AG04449 (cell line): ENCODE measurements around the gene RAB3IP.

Experiments
- CTCF ChIA-PET: fragments of 350-600 bp; formaldehyde crosslinking; extraction: SDS; loops from one replicate; lab custom pipeline; 2021; ENCODE audit warnings: antibody characterized with exemption; lab: Yijun Ruan, JAX
- POLR2A ChIA-PET: fragments of 400-600, 350-600 bp; formaldehyde crosslinking; extraction: SDS; loops from one replicate; lab custom pipeline; 2020; ENCODE audit warnings: antibody characterized with exemption, inconsistent platforms; lab: Yijun Ruan, JAX
- DNase-seq: peaks from one replicate; pipeline ENCODE4 v3.0.0-alpha.2; 2010; ENCODE audit warnings: low read depth, low spot score
- H3K4me3 ChIP-seq: 2 replicates; pipeline ENCODE4 v1.5.1; 2011; ENCODE audit warnings: low read depth, mild to moderate bottlenecking, control low read depth, low read length
- TF ChIP-seq, protein P1 (sequence below): IDR thresholded peaks from one replicate; pipeline ENCODE4 v1.5.1; 2011; ENCODE audit warnings: mild to moderate bottlenecking, moderate library complexity, low read length, control low read depth, inconsistent platforms; ENCODE audit not compliant: insufficient read depth; ENCODE audit errors: missing control alignments

The RAB3IP gene

DNA sequence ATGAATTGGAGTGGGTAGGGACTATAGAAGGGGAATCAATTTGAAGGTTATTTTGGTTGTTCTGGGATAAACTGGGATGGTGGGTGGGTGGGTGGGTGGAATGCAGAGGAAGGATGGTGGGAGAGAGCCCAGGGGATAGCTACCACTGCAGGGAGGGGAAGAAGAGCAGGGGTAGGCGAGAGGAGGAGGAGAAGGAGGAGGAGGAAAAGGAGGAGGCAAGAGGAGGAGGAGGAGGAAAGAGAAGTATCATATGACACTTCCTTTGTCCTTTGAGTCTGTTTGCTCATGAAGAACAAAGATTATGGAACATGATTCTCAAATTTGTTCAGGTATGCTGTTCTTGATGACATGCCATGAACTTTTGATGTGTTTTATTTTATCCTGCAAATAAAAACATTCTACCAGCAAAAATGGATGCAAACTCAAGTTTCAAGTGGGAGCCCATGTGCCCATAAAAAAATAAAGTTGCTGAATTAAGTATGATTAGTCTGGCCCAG is 35.5 kb upstream of the RAB3IP start:
- H3K4me3 ChIP-seq = no peak overlapping the region
- TF ChIP-seq, protein P1, sequence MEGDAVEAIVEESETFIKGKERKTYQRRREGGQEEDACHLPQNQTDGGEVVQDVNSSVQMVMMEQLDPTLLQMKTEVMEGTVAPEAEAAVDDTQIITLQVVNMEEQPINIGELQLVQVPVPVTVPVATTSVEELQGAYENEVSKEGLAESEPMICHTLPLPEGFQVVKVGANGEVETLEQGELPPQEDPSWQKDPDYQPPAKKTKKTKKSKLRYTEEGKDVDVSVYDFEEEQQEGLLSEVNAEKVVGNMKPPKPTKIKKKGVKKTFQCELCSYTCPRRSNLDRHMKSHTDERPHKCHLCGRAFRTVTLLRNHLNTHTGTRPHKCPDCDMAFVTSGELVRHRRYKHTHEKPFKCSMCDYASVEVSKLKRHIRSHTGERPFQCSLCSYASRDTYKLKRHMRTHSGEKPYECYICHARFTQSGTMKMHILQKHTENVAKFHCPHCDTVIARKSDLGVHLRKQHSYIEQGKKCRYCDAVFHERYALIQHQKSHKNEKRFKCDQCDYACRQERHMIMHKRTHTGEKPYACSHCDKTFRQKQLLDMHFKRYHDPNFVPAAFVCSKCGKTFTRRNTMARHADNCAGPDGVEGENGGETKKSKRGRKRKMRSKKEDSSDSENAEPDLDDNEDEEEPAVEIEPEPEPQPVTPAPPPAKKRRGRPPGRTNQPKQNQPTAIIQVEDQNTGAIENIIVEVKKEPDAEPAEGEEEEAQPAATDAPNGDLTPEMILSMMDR = no peak
- no peak for DNase-seq
- ChIA-PET POLR2A (no interaction called here), CTCF (no interaction called here)

DNA sequence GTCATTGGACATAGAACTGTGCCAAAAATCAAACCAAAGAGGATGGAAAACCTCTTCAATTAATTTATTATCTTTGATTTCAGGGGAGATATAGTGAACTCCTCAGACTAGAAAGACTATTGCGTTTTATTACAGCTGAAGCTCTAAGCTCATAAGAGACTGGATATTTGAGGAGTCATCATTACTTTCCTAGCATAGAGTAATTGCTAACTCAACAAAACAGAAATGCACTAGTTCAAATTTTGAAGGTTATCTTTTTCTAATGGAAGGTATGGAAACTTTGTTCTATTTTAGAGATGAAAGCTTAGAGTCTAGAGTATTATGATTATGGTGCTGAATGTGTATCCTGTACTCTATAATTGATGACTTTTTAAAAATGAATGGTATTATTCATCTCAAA is 34.3 kb upstream of the RAB3IP start:
- no peak overlapping the region for H3K4me3 ChIP-seq
- TF ChIP-seq, protein P1 = no peak
- no peak for DNase-seq
- ChIA-PET CTCF (interaction anchor here (0.9 kb wide), 1 partner anchor 30 kb away, joined by 3 read pairs; no protein-coding TSS in a partner anchor), POLR2A (no interaction called here)

DNA sequence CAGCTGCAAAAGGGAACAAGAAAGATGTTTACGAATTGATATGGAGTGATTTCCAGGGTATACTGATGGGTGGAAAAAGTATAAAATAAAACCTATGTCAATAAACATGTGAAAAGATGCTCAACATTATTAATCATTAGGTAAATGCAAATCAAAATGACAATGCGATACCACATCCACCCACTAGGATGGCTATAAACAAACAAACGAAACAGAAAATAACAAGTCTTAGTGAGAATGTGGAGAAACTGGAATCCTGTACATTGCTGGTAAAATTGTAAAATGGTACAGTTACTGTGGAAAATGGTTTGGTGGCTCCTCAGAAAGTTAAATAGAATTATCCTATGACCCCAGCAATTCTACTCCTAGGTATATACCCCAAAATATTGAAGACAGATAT is 30.0 kb upstream of the RAB3IP start:
- no peak for DNase-seq
- CTCF ChIA-PET = no interaction called here
- no peak overlapping the region for H3K4me3 ChIP-seq
- POLR2A ChIA-PET = no interaction called here
- TF ChIP-seq, protein P1 = no peak

DNA sequence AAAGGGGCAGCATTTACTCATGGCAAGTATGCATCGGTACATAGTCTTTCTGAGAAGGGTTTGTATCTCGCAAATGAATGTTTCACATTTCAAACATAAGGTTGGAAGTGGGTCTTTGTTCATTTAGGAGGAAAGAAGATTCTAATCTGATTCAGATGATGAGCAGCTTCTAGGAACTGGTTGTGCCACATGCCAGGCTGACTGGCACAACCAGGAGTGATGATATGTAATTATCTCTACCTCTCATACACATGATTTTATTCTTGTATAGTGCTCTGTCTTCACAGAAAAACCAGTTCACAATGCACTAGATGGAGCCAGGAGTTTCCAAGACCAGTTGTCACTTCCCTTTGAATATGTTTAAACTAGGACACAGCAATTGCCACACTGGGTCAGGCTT is 25.8 kb upstream of the RAB3IP start:
- CTCF ChIA-PET = no interaction called here
- DNase-seq = no peak
- TF ChIP-seq, protein P1 = no peak
- H3K4me3 ChIP-seq = no peak overlapping the region
- POLR2A ChIA-PET = no interaction called here

DNA sequence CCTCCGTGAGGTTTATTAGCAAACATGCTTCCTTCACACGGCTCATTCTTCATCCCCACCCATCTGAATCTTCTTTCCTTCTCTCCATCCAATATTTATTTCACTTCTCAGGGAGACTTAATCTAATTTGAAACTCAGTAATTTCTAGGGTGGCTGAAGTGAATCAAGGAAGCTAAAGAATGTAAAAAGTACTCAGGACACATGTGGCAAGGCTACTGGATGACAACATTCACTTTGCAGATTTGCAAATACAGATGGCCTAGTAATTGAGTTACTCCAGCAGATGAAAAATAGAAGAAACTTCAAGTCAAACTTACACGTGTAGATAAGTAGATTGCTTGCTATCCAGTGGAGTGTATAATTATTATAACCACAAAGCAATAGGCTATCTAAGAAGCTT is 24.1 kb upstream of the RAB3IP start:
- POLR2A ChIA-PET = no interaction called here
- no peak overlapping the region for H3K4me3 ChIP-seq
- no peak for DNase-seq
- CTCF ChIA-PET = no interaction called here
- TF ChIP-seq, protein P1 = no peak

DNA sequence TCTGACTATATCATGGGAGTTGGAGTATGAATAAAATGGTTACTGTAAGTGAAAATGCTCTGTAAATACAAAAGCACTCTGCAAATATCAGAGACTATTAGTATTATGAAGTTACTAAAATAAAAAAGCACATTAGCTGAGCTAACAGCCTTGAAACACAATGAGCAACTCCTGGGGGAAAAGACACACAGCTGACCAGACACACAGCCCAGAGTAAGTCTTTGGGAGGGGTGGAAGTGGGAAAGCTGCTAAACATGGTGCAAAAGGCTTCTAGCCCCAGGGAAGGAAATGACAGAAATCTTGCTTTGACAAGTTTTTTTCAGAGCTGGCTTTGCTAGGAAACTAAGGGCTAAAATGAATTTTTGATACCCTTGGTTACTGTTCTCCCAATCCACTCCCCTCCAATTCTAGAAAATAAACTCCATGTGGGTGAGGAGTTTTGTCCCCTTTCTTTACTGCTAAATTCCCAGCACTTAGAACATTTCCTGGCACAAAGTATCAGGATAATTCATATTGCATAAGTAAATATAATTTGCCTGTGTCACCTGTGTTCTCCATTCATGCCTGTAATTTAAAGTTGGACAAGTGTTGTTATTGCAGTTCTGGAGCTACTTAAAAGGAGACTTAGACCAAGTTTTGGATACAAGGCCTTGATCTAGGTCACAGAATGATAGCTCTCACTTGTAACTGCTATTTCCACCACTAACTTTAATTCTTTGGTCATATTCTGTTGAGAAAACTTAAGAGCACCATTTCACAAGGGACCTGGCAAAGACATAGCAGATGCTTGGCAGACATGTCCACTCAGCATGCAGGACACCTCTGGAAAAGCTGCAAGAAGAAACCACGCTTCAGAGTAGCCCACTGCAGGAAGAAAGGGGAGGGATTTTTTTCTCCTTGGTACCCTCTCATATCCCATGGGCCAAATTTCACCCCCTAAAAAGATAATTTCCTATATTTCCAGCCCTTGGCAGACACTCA is 19.0 kb upstream of the RAB3IP start:
- CTCF ChIA-PET = interaction anchor here (1.0 kb wide), 1 partner anchor 18 kb away, joined by 3 read pairs; no protein-coding TSS in a partner anchor
- DNase-seq = no peak
- POLR2A ChIA-PET = no interaction called here
- TF ChIP-seq, protein P1 = no peak
- no peak overlapping the region for H3K4me3 ChIP-seq
